Endothelial cell of umbilical vein (primary cell): ENCODE measurements around the gene CD38. TPM values are rescaled to one million over a fixed set of nuclear protein-coding genes. Genes with fewer than 3 reads are reported as not detected.
A peak's percentile ranks its signal among the peaks of the same experiment; 100 is the strongest.

Source experiments
- BruUV-seq: library from RNA; stranded (reverse); fragments of 400-500 nt; replicated peaks from 2 replicates; lab custom pipeline; 2021; lab: Mats Ljungman, UMichigan
- CTCF ChIA-PET: fragments of 300-600, 350-600 bp; sonication (Branson Sonifier 250); formaldehyde crosslinking; loops from one replicate; lab custom pipeline; 2021; ENCODE audit warnings: antibody characterized with exemption, inconsistent platforms; lab: Charles Lee
- POLR2A ChIA-PET: fragments of 300-600, 350-600 bp; sonication (Branson Sonifier 250); formaldehyde crosslinking; loops from one replicate; lab custom pipeline; 2021; ENCODE audit warnings: antibody characterized with exemption, inconsistent platforms; lab: Charles Lee
- DNase-seq: peaks from one replicate; pipeline ENCODE4 v3.0.0-alpha.2; 2011; ENCODE audit warnings: low read depth, low spot score
- FAIRE-seq: peaks from 2 replicates; lab custom pipeline; 2011; peaks lifted over from hg19 to GRCh38; lab: Jason Lieb, UNC
- H2AFZ ChIP-seq: 2 replicates; pipeline ENCODE4 v1.6.0; 2012; ENCODE audit warnings: low read depth, low read length, control low read depth, inconsistent platforms
- H3K27ac ChIP-seq: 2 replicates; pipeline ENCODE4 v1.5.1; 2011; ENCODE audit warnings: low read depth, mild to moderate bottlenecking, control low read depth, low read length, moderate library complexity; ENCODE audit not compliant: insufficient read depth
- H3K27me3 ChIP-seq, 2 experiments: 2 replicates each; pipeline versions ENCODE4 v1.6.0 to v1.6.1; 2011; ENCODE audit warnings: low read length in 2 of 2, mixed read lengths in 1 of 2; ENCODE audit not compliant: control insufficient read depth in 2 of 2, insufficient read depth in 2 of 2
- H3K36me3 ChIP-seq, 2 experiments: 2 replicates in 1 of 2; 3 replicates in 1 of 2; pipeline ENCODE4 v1.5.1; 2011; ENCODE audit warnings: low read length in 2 of 2, mild to moderate bottlenecking in 1 of 2, moderate library complexity in 1 of 2; ENCODE audit not compliant: control insufficient read depth in 2 of 2, insufficient read depth in 2 of 2; ENCODE audit errors: extremely low read depth in 1 of 2
- H3K4me1 ChIP-seq: 3 replicates; pipeline ENCODE4 v1.5.1; 2011; ENCODE audit warnings: mild to moderate bottlenecking, low read length; ENCODE audit not compliant: control insufficient read depth, insufficient read depth; ENCODE audit errors: extremely low read depth
- H3K4me2 ChIP-seq: 2 replicates; pipeline ENCODE4 v1.6.1; 2011; ENCODE audit warnings: low read length, control low read depth, mixed read lengths; ENCODE audit not compliant: insufficient read depth
- H3K4me3 ChIP-seq, 3 experiments: fragments of 200-600 bp in 1 of 3; sonication (generic), shearing (Covaris generic) in 1 of 3; replicated peaks in 1 of 3; 2 replicates each; pipeline ENCODE4 v1.5.1; 2011 to 2016; ENCODE audit warnings: control low read depth in 3 of 3, low read length in 3 of 3, mild to moderate bottlenecking in 2 of 3, inconsistent platforms in 1 of 3, low read depth in 1 of 3, moderate library complexity in 1 of 3; ENCODE audit not compliant: insufficient read depth in 1 of 3
- H3K79me2 ChIP-seq: 2 replicates; pipeline ENCODE4 v1.6.0; 2012; ENCODE audit warnings: low read length, inconsistent platforms; ENCODE audit not compliant: control insufficient read depth, insufficient read depth
- H3K9ac ChIP-seq: replicated peaks from 2 replicates; pipeline ENCODE3; 2011; ENCODE audit warnings: low read length, control low read depth; ENCODE audit not compliant: insufficient read depth; ENCODE audit errors: extremely low read depth
- H3K9me1 ChIP-seq: replicated peaks from 3 replicates; pipeline ENCODE4 v1.6.0; 2011; ENCODE audit warnings: mild to moderate bottlenecking, low read length; ENCODE audit not compliant: control insufficient read depth, insufficient read depth; ENCODE audit errors: extremely low read depth
- H3K9me3 ChIP-seq: replicated peaks from 2 replicates; pipeline ENCODE4 v1.5.1; 2012; ENCODE audit warnings: low read length, inconsistent platforms; ENCODE audit not compliant: control insufficient read depth, insufficient read depth
- H4K20me1 ChIP-seq: replicated peaks from 2 replicates; pipeline ENCODE3; 2011; ENCODE audit warnings: mild to moderate bottlenecking, low read length; ENCODE audit not compliant: control insufficient read depth, insufficient read depth; ENCODE audit errors: extremely low read depth
- EZH2 ChIP-seq: IDR thresholded peaks from 2 replicates; pipeline ENCODE4 v1.6.1; 2012; ENCODE audit warnings: borderline replicate concordance, low read depth, mild to moderate bottlenecking, moderate library complexity, low read length, inconsistent platforms; ENCODE audit not compliant: severe bottlenecking
- FOS ChIP-seq: IDR thresholded peaks from 2 replicates; pipeline ENCODE4 v1.6.1; 2011; ENCODE audit warnings: mild to moderate bottlenecking, low read length, moderate library complexity, borderline replicate concordance; ENCODE audit not compliant: insufficient read depth
- GATA2 ChIP-seq: IDR thresholded peaks from 2 replicates; pipeline ENCODE4 v1.7.0; 2011; ENCODE audit warnings: low read depth, mild to moderate bottlenecking, moderate library complexity, mixed read lengths, low read length; ENCODE audit not compliant: insufficient read length, insufficient read depth
- JUN ChIP-seq: IDR thresholded peaks from 2 replicates; pipeline ENCODE4 v1.6.1; 2011; ENCODE audit warnings: borderline replicate concordance, low read depth; ENCODE audit not compliant: insufficient read length, insufficient read depth
- MAX ChIP-seq: IDR thresholded peaks from 2 replicates; pipeline ENCODE4 v1.6.1; 2011; ENCODE audit not compliant: insufficient read depth, insufficient read length
- dilution Hi-C: fragments of 300-500 bp; cut with MboI; formaldehyde crosslinking; loops from one replicate; pipeline ENCODE4 v1.15.0; 2019; ENCODE audit warnings: low sequenced_read_pairs; ENCODE audit not compliant: extremely low pct_ligation_motif_present
- intact Hi-C: fragments of 100-400 bp; cut with micrococcal nuclease; formaldehyde crosslinking; loops from one replicate; pipeline ENCODE4 v1.10.0; 2022
- polyA plus RNA-seq, 4 experiments: library from polyadenylated mRNA; depleted of rRNA in 3 of 4; stranded (reverse) in 3 of 4; unstranded in 1 of 4; fragments of >200 nt; gene quantifications; 2 replicates each; pipeline versions ENCODE4 v1.2.1 to v1.2.3, GENCODE V29; 2011 to 2012; ENCODE audit warnings: missing spikeins in 1 of 4
- total RNA-seq: library from RNA; stranded (reverse); gene quantifications from 2 replicates; pipeline ENCODE4 v1.2.3, GENCODE V29; 2021
- TF ChIP-seq, protein P1 (sequence below), 2 donors: IDR thresholded peaks; 1 replicate in 1 of 2; 2 replicates in 1 of 2; pipeline ENCODE4 v1.5.1; 2011; ENCODE audit warnings: low read length in 2 of 2, mild to moderate bottlenecking in 2 of 2, moderate library complexity in 2 of 2, control low read depth in 1 of 2, inconsistent platforms in 1 of 2, low read depth in 1 of 2; ENCODE audit not compliant: insufficient read depth in 1 of 2; ENCODE audit errors: extremely low read depth in 1 of 2

The CD38 gene
- total and polyA plus RNA-seq, 2 donors (not counting 3 experiments of a cell fraction or from before 2014, with no cell fraction given) = 0.11 to 0.31 TPM

DNA sequence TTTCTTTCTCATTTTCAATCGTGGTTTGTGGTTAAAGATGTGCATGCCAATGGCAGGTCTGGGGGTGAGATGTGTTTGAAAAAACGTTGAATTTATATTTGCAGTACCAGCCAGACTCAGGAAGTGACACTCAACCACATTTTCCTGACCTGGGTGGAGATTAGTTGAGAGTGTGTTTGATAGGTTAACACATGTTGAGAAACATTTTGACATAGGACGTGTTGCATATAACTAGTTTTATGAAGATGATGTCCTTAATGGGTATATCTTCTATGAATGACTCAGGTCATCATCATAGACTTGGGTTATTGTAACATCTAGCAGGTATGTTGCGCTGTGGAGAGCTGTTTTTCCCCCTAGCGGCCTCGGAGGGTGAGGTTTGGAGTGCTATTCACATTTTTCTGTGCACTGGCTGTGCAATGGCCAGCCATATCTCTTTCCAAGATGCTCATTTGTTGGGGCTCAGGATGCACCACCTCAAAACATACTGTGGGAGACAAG is 21.7 kb upstream of the CD38 start:
- Histone ChIP-seq H3K4me3 (no peak overlapping the region), H4K20me1 (no peaks in the 10 kb centered on the region), H3K36me3 (no peaks in the 10 kb centered on the region), H3K27me3 (no peaks in the 10 kb centered on the region), H3K4me1 (peaks cover 16% of the 10 kb centered on the region), H3K9me3 (no peaks in the 10 kb centered on the region), H2AFZ (no peak overlapping the region), H3K9ac (no peak overlapping the region), H3K27ac (no peak overlapping the region), H3K4me2 (no peak overlapping the region), H3K9me1 (no peaks in the 10 kb centered on the region), H3K79me2 (no peaks in the 10 kb centered on the region)
- no peak for FAIRE-seq
- POLR2A ChIA-PET = no interaction called here
- intact Hi-C loops = no loop called here
- TF ChIP-seq EZH2 (no peak), FOS (no peak), GATA2 (peak; percentile 23), JUN (no peak), MAX (no peak)
- TF ChIP-seq, protein P1, sequence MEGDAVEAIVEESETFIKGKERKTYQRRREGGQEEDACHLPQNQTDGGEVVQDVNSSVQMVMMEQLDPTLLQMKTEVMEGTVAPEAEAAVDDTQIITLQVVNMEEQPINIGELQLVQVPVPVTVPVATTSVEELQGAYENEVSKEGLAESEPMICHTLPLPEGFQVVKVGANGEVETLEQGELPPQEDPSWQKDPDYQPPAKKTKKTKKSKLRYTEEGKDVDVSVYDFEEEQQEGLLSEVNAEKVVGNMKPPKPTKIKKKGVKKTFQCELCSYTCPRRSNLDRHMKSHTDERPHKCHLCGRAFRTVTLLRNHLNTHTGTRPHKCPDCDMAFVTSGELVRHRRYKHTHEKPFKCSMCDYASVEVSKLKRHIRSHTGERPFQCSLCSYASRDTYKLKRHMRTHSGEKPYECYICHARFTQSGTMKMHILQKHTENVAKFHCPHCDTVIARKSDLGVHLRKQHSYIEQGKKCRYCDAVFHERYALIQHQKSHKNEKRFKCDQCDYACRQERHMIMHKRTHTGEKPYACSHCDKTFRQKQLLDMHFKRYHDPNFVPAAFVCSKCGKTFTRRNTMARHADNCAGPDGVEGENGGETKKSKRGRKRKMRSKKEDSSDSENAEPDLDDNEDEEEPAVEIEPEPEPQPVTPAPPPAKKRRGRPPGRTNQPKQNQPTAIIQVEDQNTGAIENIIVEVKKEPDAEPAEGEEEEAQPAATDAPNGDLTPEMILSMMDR (IDR thresholded peaks at IDR 0.05; ENCODE audit: extremely low read depth in 1 of 2, insufficient read depth in 1 of 2, low read depth in 1 of 2, low read length in 2 of 2) = no peak
- dilution Hi-C loops = no loop called here
- DNase-seq = no peak
- no TSS peak for BruUV-seq
- CTCF ChIA-PET = interaction anchor here (0.6 to 1.8 kb wide), 5 partner anchors 10 to 54 kb away, joined by 3 to 8 read pairs (median 3); no protein-coding TSS in a partner anchor
